Type B pancreatic cell (in vitro differentiated cells): ENCODE measurements around the gene CHST10. TPM values are rescaled to one million over a fixed set of nuclear protein-coding genes. Genes with fewer than 3 reads are reported as not detected.

Experiments used
- DNase-seq: peaks from one replicate; pipeline ENCODE4 v3.0.0; 2021; ENCODE audit warnings: mixed read lengths; ENCODE audit not compliant: unreplicated experiment; ENCODE audit errors: extremely low spot score
- H3K27ac Mint-ChIP-seq: 2 replicates; pipeline ENCODE4 v1.8.0; 2021; ENCODE audit warnings: mild to moderate bottlenecking, mixed read lengths
- H3K27me3 Mint-ChIP-seq: 2 replicates; pipeline ENCODE4 v1.8.0; 2021; ENCODE audit warnings: mixed read lengths
- H3K36me3 Mint-ChIP-seq: 2 replicates; pipeline ENCODE4 v1.8.0; 2021; ENCODE audit warnings: mixed read lengths
- H3K4me1 Mint-ChIP-seq: one replicate; pipeline ENCODE4 v1.8.0; 2021; ENCODE audit warnings: mixed read lengths; ENCODE audit not compliant: unreplicated experiment
- H3K4me3 Mint-ChIP-seq: 2 replicates; pipeline ENCODE4 v1.8.0; 2021; ENCODE audit warnings: mild to moderate bottlenecking, mixed read lengths
- H3K9me3 Mint-ChIP-seq: 2 replicates; pipeline ENCODE4 v1.8.0; 2021; ENCODE audit warnings: mixed read lengths
- total RNA-seq: library from RNA; stranded (reverse); gene quantifications from 2 replicates; pipeline ENCODE4 v1.2.1, GENCODE V29; 2021; ENCODE audit warnings: low replicate concordance
- TF ChIP-seq, protein P1 (sequence below): fragments of 200-600 bp; sonication (generic); conservative IDR thresholded peaks from 2 replicates; pipeline ENCODE4 v1.5.0; 2021; ENCODE audit warnings: antibody characterized with exemption, mild to moderate bottlenecking

Gene CHST10
- total RNA-seq, 1 donor from 2014 or later = 26.9 TPM

DNA sequence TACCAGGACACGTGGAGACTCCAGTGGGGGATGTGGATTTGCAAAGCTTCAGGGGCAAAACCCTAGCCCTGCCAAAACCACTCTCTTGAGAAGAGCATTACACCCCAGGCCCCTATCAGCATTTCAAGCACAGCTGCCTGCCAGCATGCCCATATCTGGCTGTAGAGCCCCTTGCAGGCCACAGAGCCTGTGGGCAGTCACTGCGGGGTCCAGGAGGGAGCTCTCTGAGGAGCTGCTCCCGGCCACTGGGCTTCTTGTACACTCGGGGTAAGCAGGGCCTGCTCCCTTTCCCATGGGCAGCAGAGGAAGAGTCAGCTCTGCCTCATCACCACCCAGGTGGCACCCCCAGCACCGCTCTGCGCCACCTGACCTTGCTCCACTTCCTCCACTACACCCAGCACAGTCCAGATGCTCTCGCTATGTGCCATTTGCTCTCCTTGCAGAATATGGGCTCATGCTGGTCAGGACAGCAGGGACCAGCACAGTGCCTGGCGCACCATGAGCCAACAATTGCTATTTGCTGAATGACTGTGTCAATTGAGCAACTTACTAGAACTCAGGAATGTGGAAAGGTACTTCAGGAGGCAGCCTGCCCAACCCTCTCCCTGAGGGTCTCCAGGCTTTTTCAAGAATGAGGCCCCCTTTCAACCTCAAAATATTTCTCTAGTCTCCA lies 7.4 kb downstream of the CHST10 start:
- DNase-seq = no peak
- H3K9me3 Mint-ChIP-seq = no peaks in the 10 kb centered on the region

DNA sequence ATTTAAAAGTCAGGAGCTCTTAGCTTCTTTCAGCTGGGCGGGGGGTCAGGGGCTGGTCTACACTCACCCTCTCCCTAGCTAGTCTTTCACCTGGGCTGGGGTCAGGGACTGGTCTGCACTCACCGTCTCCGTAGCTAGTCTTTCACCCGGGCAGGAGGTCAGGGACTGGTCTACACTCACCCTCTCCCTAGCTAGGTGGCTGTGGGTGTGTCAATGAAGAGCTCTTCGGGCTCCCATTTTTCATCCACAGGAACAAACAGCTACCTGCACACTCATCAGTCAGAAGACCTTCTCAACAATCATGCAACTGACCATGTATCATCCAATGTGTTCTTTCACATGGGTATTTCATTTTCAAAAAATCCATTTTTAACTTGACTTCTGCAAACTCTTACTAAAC lies 8.0 kb downstream of the CHST10 start:
- H3K36me3 Mint-ChIP-seq = peaks cover 13% of the 10 kb centered on the region
- no peaks in the 10 kb centered on the region for H3K27me3 Mint-ChIP-seq
- no peaks in the 10 kb centered on the region for H3K9me3 Mint-ChIP-seq
- H3K27ac Mint-ChIP-seq = no peak overlapping the region
- H3K4me1 Mint-ChIP-seq = peaks cover 14% of the 10 kb centered on the region
- DNase-seq = no peak
- H3K4me3 Mint-ChIP-seq = no peak overlapping the region
- TF ChIP-seq, protein P1, sequence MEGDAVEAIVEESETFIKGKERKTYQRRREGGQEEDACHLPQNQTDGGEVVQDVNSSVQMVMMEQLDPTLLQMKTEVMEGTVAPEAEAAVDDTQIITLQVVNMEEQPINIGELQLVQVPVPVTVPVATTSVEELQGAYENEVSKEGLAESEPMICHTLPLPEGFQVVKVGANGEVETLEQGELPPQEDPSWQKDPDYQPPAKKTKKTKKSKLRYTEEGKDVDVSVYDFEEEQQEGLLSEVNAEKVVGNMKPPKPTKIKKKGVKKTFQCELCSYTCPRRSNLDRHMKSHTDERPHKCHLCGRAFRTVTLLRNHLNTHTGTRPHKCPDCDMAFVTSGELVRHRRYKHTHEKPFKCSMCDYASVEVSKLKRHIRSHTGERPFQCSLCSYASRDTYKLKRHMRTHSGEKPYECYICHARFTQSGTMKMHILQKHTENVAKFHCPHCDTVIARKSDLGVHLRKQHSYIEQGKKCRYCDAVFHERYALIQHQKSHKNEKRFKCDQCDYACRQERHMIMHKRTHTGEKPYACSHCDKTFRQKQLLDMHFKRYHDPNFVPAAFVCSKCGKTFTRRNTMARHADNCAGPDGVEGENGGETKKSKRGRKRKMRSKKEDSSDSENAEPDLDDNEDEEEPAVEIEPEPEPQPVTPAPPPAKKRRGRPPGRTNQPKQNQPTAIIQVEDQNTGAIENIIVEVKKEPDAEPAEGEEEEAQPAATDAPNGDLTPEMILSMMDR = no peak

More for the DNA sequence above, 7.4 kb downstream of the CHST10 start:
- H3K36me3 Mint-ChIP-seq = peaks cover 12% of the 10 kb centered on the region
- no peaks in the 10 kb centered on the region for H3K27me3 Mint-ChIP-seq
- H3K27ac Mint-ChIP-seq = peak overlapping the region; percentile 5
- TF ChIP-seq, protein P1 = no peak
- no peak overlapping the region for H3K4me3 Mint-ChIP-seq
- peaks cover 11% of the 10 kb centered on the region for H3K4me1 Mint-ChIP-seq

DNA sequence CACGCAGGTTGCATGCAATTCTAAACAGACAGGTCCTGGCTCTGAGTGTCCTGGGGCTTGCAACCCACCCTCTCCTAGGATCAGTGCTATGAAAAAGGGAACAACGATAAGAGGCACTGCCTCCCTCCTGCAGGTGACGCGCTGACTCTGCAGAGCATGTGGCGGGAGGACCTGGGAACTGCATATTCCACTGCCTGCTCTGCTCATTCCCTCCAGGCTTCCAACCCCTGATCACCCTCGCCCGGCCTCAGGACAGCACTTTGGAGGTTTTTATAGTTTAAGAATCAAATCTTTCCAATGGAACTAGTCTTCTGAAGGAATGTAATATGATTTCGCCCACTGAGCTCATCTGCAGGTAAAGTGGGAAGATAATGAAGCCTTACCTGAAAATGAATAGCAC lies 8.5 kb downstream of the CHST10 start:
- Mint-ChIP-seq H3K9me3 (no peaks in the 10 kb centered on the region), H3K27me3 (no peaks in the 10 kb centered on the region), H3K4me3 (no peak overlapping the region), H3K36me3 (peaks cover 16% of the 10 kb centered on the region), H3K4me1 (peaks cover 17% of the 10 kb centered on the region), H3K27ac (no peak overlapping the region)
- no peak for DNase-seq
- TF ChIP-seq, protein P1 = no peak

DNA sequence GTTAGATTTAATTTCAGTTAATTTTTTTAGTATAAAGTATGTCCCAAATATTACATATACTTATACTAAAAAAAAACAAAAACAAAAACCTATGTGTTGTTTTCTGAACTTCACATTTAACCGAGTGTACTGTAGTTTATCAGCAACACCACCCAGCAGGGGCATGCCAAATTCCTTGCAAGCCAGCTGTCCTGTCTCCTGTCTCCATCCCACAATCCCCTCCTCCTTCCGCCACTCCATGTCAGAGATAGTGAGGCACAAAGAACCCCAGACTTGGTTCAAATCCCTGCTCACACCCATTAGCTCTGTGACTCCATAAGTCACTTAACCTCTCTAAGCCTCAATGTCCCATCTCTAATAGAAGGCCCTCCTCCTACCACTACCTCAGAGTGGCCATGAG lies 9.4 kb downstream of the CHST10 start:
- H3K36me3 Mint-ChIP-seq = peaks cover 16% of the 10 kb centered on the region
- no peak overlapping the region for H3K4me3 Mint-ChIP-seq
- no peaks in the 10 kb centered on the region for H3K9me3 Mint-ChIP-seq
- TF ChIP-seq, protein P1 = no peak
- H3K27ac Mint-ChIP-seq = no peak overlapping the region
- H3K27me3 Mint-ChIP-seq = no peaks in the 10 kb centered on the region
- no peak for DNase-seq
- peaks cover 17% of the 10 kb centered on the region for H3K4me1 Mint-ChIP-seq

DNA sequence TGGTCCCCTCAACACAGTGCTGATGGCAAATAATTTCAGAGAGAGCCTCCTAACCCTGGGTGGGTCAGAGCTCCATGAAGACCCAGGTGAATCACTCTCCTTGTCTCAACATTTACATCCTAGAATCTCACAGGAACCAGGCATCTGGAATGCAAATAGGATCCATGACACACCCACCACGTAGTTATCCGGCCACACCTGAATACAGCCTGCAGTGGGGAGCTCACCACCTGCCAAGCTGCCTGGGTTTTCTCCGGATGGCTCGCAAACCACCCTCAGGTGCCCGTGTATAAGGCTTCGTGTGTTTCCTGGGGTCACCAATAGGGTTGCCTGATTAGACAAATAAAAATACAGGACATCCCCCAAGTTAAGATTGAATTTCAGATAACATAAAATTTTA lies 9.9 kb downstream of the CHST10 start:
- no peaks in the 10 kb centered on the region for H3K27me3 Mint-ChIP-seq
- H3K36me3 Mint-ChIP-seq = peaks cover 16% of the 10 kb centered on the region
- DNase-seq = no peak
- peaks cover 17% of the 10 kb centered on the region for H3K4me1 Mint-ChIP-seq
- H3K27ac Mint-ChIP-seq = no peak overlapping the region
- TF ChIP-seq, protein P1 = no peak
- H3K9me3 Mint-ChIP-seq = no peaks in the 10 kb centered on the region
- H3K4me3 Mint-ChIP-seq = no peak overlapping the region
